Natural killer cell (primary cell): ENCODE measurements around the gene NMUR1. TPM values are rescaled to one million over a fixed set of nuclear protein-coding genes. Genes with fewer than 3 reads are reported as not detected.

ENCODE experiments used
- ATAC-seq, 3 donors: fragments of 150-1000 bp in 2 of 3; fragments of 200-7000 bp in 1 of 3; cut with Tn5 transposase; 1 replicate in 1 of 3; 2 replicates in 2 of 3; pipeline ENCODE4 v1.10.0; 2021; ENCODE audit warnings: mild to moderate bottlenecking in 2 of 3, moderate library complexity in 2 of 3
- DNase-seq, 2 donors: peaks; one replicate each; pipeline versions ENCODE4 v3.0.0 to v3.0.0-alpha.2; 2013 to 2021; ENCODE audit warnings: mixed read lengths in 1 of 2
- H3K27ac ChIP-seq: one replicate; pipeline ENCODE4 v1.5.1; 2013; ENCODE audit warnings: mild to moderate bottlenecking, low read length
- H3K27me3 ChIP-seq: one replicate; pipeline ENCODE4 v1.6.1; 2013; ENCODE audit warnings: low read length; ENCODE audit not compliant: control insufficient read depth, insufficient read depth
- H3K36me3 ChIP-seq: one replicate; pipeline ENCODE4 v1.6.1; 2013; ENCODE audit warnings: low read length; ENCODE audit not compliant: control insufficient read depth, insufficient read depth
- H3K4me1 ChIP-seq: one replicate; pipeline ENCODE4 v1.6.1; 2013; ENCODE audit warnings: low read length; ENCODE audit not compliant: control insufficient read depth, insufficient read depth
- H3K4me3 ChIP-seq: one replicate; pipeline ENCODE4 v1.5.1; 2013; ENCODE audit warnings: low read length
- H3K9me3 ChIP-seq: one replicate; pipeline ENCODE4 v1.6.1; 2013; ENCODE audit warnings: low read length; ENCODE audit not compliant: control insufficient read depth, insufficient read depth
- H3K27ac Mint-ChIP-seq, 2 donors: one replicate each; pipeline ENCODE4 v1.8.0; 2022; ENCODE audit warnings: mild to moderate bottlenecking in 2 of 2, mixed read lengths in 2 of 2, moderate library complexity in 1 of 2
- H3K27me3 Mint-ChIP-seq, 2 donors: one replicate each; pipeline ENCODE4 v1.8.0; 2022; ENCODE audit warnings: low read depth in 2 of 2, mixed read lengths in 2 of 2
- H3K36me3 Mint-ChIP-seq: one replicate; pipeline ENCODE4 v1.8.0; 2022; ENCODE audit warnings: mixed read lengths
- H3K4me1 Mint-ChIP-seq, 2 donors: one replicate each; pipeline ENCODE4 v1.8.0; 2022; ENCODE audit warnings: mixed read lengths in 2 of 2
- H3K4me3 Mint-ChIP-seq: one replicate; pipeline ENCODE4 v1.8.0; 2022; ENCODE audit warnings: mild to moderate bottlenecking, moderate library complexity, mixed read lengths
- H3K9me3 Mint-ChIP-seq, 2 donors: one replicate each; pipeline ENCODE4 v1.8.0; 2022; ENCODE audit warnings: mixed read lengths in 2 of 2
- CTCF ChIP-seq: fragments of 200-600 bp; IDR thresholded peaks from one replicate; pipeline ENCODE4 v1.8.0; 2022; ENCODE audit warnings: antibody characterized with exemption
- WGBS: methylation state at CpG from one replicate; pipeline ENCODE4 v1.1.7; 2013; ENCODE audit warnings: missing lambda C conversion rate; ENCODE audit not compliant: insufficient coverage; 5-methylcytosine and 5-hydroxymethylcytosine counted together
- intact Hi-C: fragments of 100-400 bp; cut with micrococcal nuclease; formaldehyde crosslinking; loops from one replicate; pipeline ENCODE4 v1.14.2; 2022
- total RNA-seq, 4 donors: library from RNA; stranded (reverse); fragments of 120-200 nt in 1 of 4; gene quantifications; one replicate each; pipeline versions ENCODE4 v1.2.3 to v1.2.4, GENCODE V29; 2013 to 2022

Gene NMUR1
- total RNA-seq, 3 donors from 2014 or later (not counting 1 experiment from before 2014, with no cell fraction given) = 67.4 to 103 (median 80.2) TPM

- H3K9me3 ChIP-seq = no peaks in the 10 kb centered on the region
- H3K27ac Mint-ChIP-seq = no peak overlapping the region
- peaks cover 0 to 8% of the 10 kb centered on the region in 2 donors for H3K4me1 Mint-ChIP-seq
- 81% methylated on average over 6 of the region's 6 CpGs for WGBS
- no peak overlapping the region for H3K4me3 ChIP-seq
- no peak for TF ChIP-seq CTCF
- ATAC-seq (no peak), DNase-seq (no peak)
- H3K36me3 ChIP-seq = no peaks in the 10 kb centered on the region
- intact Hi-C loops = no loop called here
- H3K4me3 Mint-ChIP-seq = no peak overlapping the region
- no peaks in the 10 kb centered on the region for H3K9me3 Mint-ChIP-seq
- H3K27me3 Mint-ChIP-seq = no peaks in the 10 kb centered on the region
- H3K27me3 ChIP-seq = no peaks in the 10 kb centered on the region
- no peaks in the 10 kb centered on the region for H3K36me3 Mint-ChIP-seq
- no peak overlapping the region for H3K27ac ChIP-seq
- H3K4me1 ChIP-seq = no peaks in the 10 kb centered on the region
These were observed 38.0 kb upstream of the NMUR1 start for GRCh38 chr2:231568098-231568784.

- no peaks in the 10 kb centered on the region for H3K27me3 ChIP-seq
- H3K9me3 ChIP-seq = no peaks in the 10 kb centered on the region
- intact Hi-C loops = no loop called here
- H3K27ac ChIP-seq = no peak overlapping the region
- no peaks in the 10 kb centered on the region for H3K36me3 ChIP-seq
- Mint-ChIP-seq H3K36me3 (no peaks in the 10 kb centered on the region), H3K27me3 (no peaks in the 10 kb centered on the region), H3K9me3 (no peaks in the 10 kb centered on the region), H3K27ac (peak overlapping the region in 1 of 2 donors; percentile 23), H3K4me3 (no peak overlapping the region), H3K4me1 (peaks cover 0 to 8% of the 10 kb centered on the region in 2 donors)
- no peak for DNase-seq
- 85% methylated on average over 3 of the region's 3 CpGs for whole genome bisulfite sequencing
- no peaks in the 10 kb centered on the region for H3K4me1 ChIP-seq
- ATAC-seq = no peak
- TF ChIP-seq CTCF = no peak
- no peak overlapping the region for H3K4me3 ChIP-seq
These were observed 36.9 kb upstream of the NMUR1 start for GRCh38 chr2:231567159-231567558.

- H3K27me3 Mint-ChIP-seq = no peaks in the 10 kb centered on the region
- ATAC-seq = no peak
- H3K4me3 ChIP-seq = no peak overlapping the region
- peaks cover 0 to 8% of the 10 kb centered on the region in 2 donors for H3K4me1 Mint-ChIP-seq
- H3K4me1 ChIP-seq = no peaks in the 10 kb centered on the region
- no peak overlapping the region for H3K27ac ChIP-seq
- H3K36me3 ChIP-seq = no peaks in the 10 kb centered on the region
- no peaks in the 10 kb centered on the region for H3K9me3 ChIP-seq
- intact Hi-C loops = no loop called here
- no peak for TF ChIP-seq CTCF
- peak overlapping the region in 1 of 2 donors; percentile 23 for H3K27ac Mint-ChIP-seq
- no peaks in the 10 kb centered on the region for H3K36me3 Mint-ChIP-seq
- H3K9me3 Mint-ChIP-seq = no peaks in the 10 kb centered on the region
- no peaks in the 10 kb centered on the region for H3K27me3 ChIP-seq
- no peak overlapping the region for H3K4me3 Mint-ChIP-seq
- 93% methylated on average over 3 of the region's 4 CpGs for WGBS
- no peak for DNase-seq
These were observed 35.8 kb upstream of the NMUR1 start for GRCh38 chr2:231565887-231566594.
